Keratinocyte (primary cell): ENCODE results near the gene P4HA3. TPM values are rescaled to one million over a fixed set of nuclear protein-coding genes. Genes with fewer than 3 reads are reported as not detected.

Experiments
- DNase-seq: peaks from one replicate; pipeline ENCODE4 v3.0.0-alpha.2; 2011; ENCODE audit warnings: low read depth, missing footprints, low spot score
- FAIRE-seq: peaks from 2 replicates; lab custom pipeline; 2011; peaks lifted over from hg19 to GRCh38; lab: Jason Lieb, UNC
- H2AFZ ChIP-seq: 2 replicates; pipeline ENCODE4 v1.6.0; 2012; ENCODE audit warnings: low read length, control low read depth, inconsistent platforms; ENCODE audit not compliant: control insufficient read depth
- H3K27ac ChIP-seq: 2 replicates; pipeline ENCODE4 v1.5.1; 2011; ENCODE audit warnings: low read length; ENCODE audit not compliant: control insufficient read depth, insufficient read depth
- H3K27me3 ChIP-seq: 3 replicates; pipeline ENCODE4 v1.6.0; 2011; ENCODE audit warnings: low read length; ENCODE audit not compliant: control insufficient read depth, insufficient read depth; ENCODE audit errors: extremely low read depth
- H3K36me3 ChIP-seq, 2 experiments: 2 replicates in 1 of 2; 3 replicates in 1 of 2; pipeline ENCODE4 v1.5.1; 2011; ENCODE audit warnings: low read length in 2 of 2, mild to moderate bottlenecking in 1 of 2; ENCODE audit not compliant: control insufficient read depth in 2 of 2, insufficient read depth in 2 of 2; ENCODE audit errors: extremely low read depth in 1 of 2
- H3K4me1 ChIP-seq: 3 replicates; pipeline ENCODE4 v1.5.1; 2011; ENCODE audit warnings: low read length; ENCODE audit not compliant: control insufficient read depth, insufficient read depth; ENCODE audit errors: extremely low read depth
- H3K4me2 ChIP-seq: 3 replicates; pipeline ENCODE4 v1.6.0; 2011; ENCODE audit warnings: low read depth, low read length; ENCODE audit not compliant: control insufficient read depth, insufficient read depth; ENCODE audit errors: extremely low read depth
- H3K4me3 ChIP-seq, 3 experiments: fragments of 200-600 bp in 1 of 3; sonication (generic) in 1 of 3; 2 replicates in 2 of 3; 3 replicates in 1 of 3; pipeline ENCODE4 v1.5.1; 2011 to 2016; ENCODE audit warnings: low read length in 3 of 3, mild to moderate bottlenecking in 3 of 3, control low read depth in 2 of 3, inconsistent platforms in 1 of 3, low read depth in 1 of 3, mixed read lengths in 1 of 3, mixed run types in 1 of 3, moderate library complexity in 1 of 3; ENCODE audit not compliant: control insufficient read depth in 2 of 3, insufficient read depth in 2 of 3; ENCODE audit errors: extremely low read depth in 1 of 3
- H3K79me2 ChIP-seq: 2 replicates; pipeline ENCODE4 v1.6.0; 2012; ENCODE audit warnings: low read length; ENCODE audit not compliant: control insufficient read depth, insufficient read depth
- H3K9ac ChIP-seq: 3 replicates; pipeline ENCODE4 v1.6.0; 2011; ENCODE audit warnings: low read length; ENCODE audit not compliant: control insufficient read depth, insufficient read depth; ENCODE audit errors: extremely low read depth
- H3K9me1 ChIP-seq: 3 replicates; pipeline ENCODE4 v1.6.0; 2011; ENCODE audit warnings: low read length; ENCODE audit not compliant: control insufficient read depth, insufficient read depth; ENCODE audit errors: extremely low read depth
- H3K9me3 ChIP-seq: 2 replicates; pipeline ENCODE4 v1.5.1; 2012; ENCODE audit warnings: low read depth, low read length; ENCODE audit not compliant: control insufficient read depth
- H4K20me1 ChIP-seq: 3 replicates; pipeline ENCODE4 v1.6.0; 2011; ENCODE audit warnings: low read length; ENCODE audit not compliant: control insufficient read depth, insufficient read depth; ENCODE audit errors: extremely low read depth
- EZH2 ChIP-seq: IDR thresholded peaks from one replicate; pipeline ENCODE4 v1.6.1; 2012; ENCODE audit warnings: inconsistent platforms, mild to moderate bottlenecking, low read length, moderate library complexity
- dilution Hi-C: fragments of 300-500 bp; cut with MboI; formaldehyde crosslinking; loops from one replicate; pipeline ENCODE4 v1.7.0; 2020; ENCODE audit warnings: low sequenced_read_pairs; ENCODE audit not compliant: extremely low pct_ligation_motif_present
- polyA plus RNA-seq, 5 experiments: library from polyadenylated mRNA; depleted of rRNA in 3 of 5; stranded (reverse) in 3 of 5; stranded (forward) in 1 of 5; unstranded in 1 of 5; fragments of >200 nt; gene quantifications; 1 replicate in 1 of 5; 2 replicates in 3 of 5; 3 replicates in 1 of 5; pipeline versions ENCODE4 v1.2.1 to v1.2.3, GENCODE V29; 2011 to 2012; ENCODE audit warnings: missing spikeins in 2 of 5, low read depth in 1 of 5, low replicate concordance in 1 of 5
- TF ChIP-seq, protein P1 (sequence below), 3 experiments: IDR thresholded peaks in 1 of 3; conservative IDR thresholded peaks in 1 of 3; optimal IDR thresholded peaks in 1 of 3; 2 replicates in 2 of 3; 3 replicates in 1 of 3; pipeline versions ENCODE3 to v1.5.1; 2011; ENCODE audit warnings: low read length in 3 of 3, mild to moderate bottlenecking in 3 of 3, moderate library complexity in 2 of 3, control low read depth in 1 of 3, inconsistent platforms in 1 of 3; ENCODE audit not compliant: insufficient read depth in 2 of 3; ENCODE audit errors: extremely low read depth in 1 of 3

Gene P4HA3
- polyA plus RNA-seq, 1 donor (not counting 4 experiments of a cell fraction or from before 2014, with no cell fraction given), result 0.14 TPM

- Histone ChIP-seq H3K9ac (no peak overlapping the region), H3K4me1 (peaks cover 19% of the 10 kb centered on the region), H3K4me2 (no peak overlapping the region), H3K4me3 (no peak overlapping the region), H3K27me3 (no peaks in the 10 kb centered on the region), H3K79me2 (no peaks in the 10 kb centered on the region), H3K27ac (no peak overlapping the region), H4K20me1 (no peaks in the 10 kb centered on the region), H2AFZ (peak overlapping the region; percentile 61), H3K9me3 (peaks cover 2% of the 10 kb centered on the region), H3K36me3 (no peaks in the 10 kb centered on the region), H3K9me1 (no peaks in the 10 kb centered on the region)
- no peak for TF ChIP-seq EZH2
- TF ChIP-seq, protein P1, sequence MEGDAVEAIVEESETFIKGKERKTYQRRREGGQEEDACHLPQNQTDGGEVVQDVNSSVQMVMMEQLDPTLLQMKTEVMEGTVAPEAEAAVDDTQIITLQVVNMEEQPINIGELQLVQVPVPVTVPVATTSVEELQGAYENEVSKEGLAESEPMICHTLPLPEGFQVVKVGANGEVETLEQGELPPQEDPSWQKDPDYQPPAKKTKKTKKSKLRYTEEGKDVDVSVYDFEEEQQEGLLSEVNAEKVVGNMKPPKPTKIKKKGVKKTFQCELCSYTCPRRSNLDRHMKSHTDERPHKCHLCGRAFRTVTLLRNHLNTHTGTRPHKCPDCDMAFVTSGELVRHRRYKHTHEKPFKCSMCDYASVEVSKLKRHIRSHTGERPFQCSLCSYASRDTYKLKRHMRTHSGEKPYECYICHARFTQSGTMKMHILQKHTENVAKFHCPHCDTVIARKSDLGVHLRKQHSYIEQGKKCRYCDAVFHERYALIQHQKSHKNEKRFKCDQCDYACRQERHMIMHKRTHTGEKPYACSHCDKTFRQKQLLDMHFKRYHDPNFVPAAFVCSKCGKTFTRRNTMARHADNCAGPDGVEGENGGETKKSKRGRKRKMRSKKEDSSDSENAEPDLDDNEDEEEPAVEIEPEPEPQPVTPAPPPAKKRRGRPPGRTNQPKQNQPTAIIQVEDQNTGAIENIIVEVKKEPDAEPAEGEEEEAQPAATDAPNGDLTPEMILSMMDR (optimal IDR thresholded peaks at IDR 0.05 in 1 of 3, IDR thresholded peaks at IDR 0.05 in 1 of 3, conservative IDR thresholded peaks at IDR 0.05 in 1 of 3; ENCODE audit: extremely low read depth in 1 of 3, insufficient read depth in 2 of 3, low read length in 3 of 3), result peak in 2 of 3 experiments; percentile 15 to 16
- DNase-seq (no peak), FAIRE-seq (no peak)
- dilution Hi-C loops, result no loop called here
Measured at GRCh38 chr11:74318241-74318932, 6.9 kb upstream of the P4HA3 start.

GRCh38 chr11:74316772-74317505 lies 5.5 kb upstream of the P4HA3 start:
- dilution Hi-C loops, result no loop called here

More at GRCh38 chr11:74316772-74317505, 5.5 kb upstream of the P4HA3 start:
- no peak overlapping the region for H3K4me2 ChIP-seq
- H3K36me3 ChIP-seq, result no peaks in the 10 kb centered on the region
- H3K9me3 ChIP-seq, result peaks cover 2% of the 10 kb centered on the region
- no peaks in the 10 kb centered on the region for H3K9me1 ChIP-seq
- TF ChIP-seq, protein P1 (optimal IDR thresholded peaks at IDR 0.05 in 1 of 3, IDR thresholded peaks at IDR 0.05 in 1 of 3, conservative IDR thresholded peaks at IDR 0.05 in 1 of 3; ENCODE audit: extremely low read depth in 1 of 3, insufficient read depth in 2 of 3, low read length in 3 of 3), result no peak
- TF ChIP-seq EZH2, result no peak
- DNase-seq (no peak), FAIRE-seq (no peak)
- no peak overlapping the region for H2AFZ ChIP-seq
- no peak overlapping the region for H3K27ac ChIP-seq
- peaks cover 19% of the 10 kb centered on the region for H3K4me1 ChIP-seq
- no peak overlapping the region for H3K4me3 ChIP-seq
- H3K9ac ChIP-seq, result no peak overlapping the region
- H4K20me1 ChIP-seq, result no peaks in the 10 kb centered on the region
- no peaks in the 10 kb centered on the region for H3K79me2 ChIP-seq
- H3K27me3 ChIP-seq, result no peaks in the 10 kb centered on the region
